Glutamatergic neuron (in vitro differentiated cells): ENCODE results near the gene IFNE. TPM values are rescaled to one million over a fixed set of nuclear protein-coding genes. Genes with fewer than 3 reads are reported as not detected.

ENCODE experiments used
- DNase-seq: peaks from one replicate; pipeline ENCODE4 v3.0.0; 2022
- H3K27ac Mint-ChIP-seq: one replicate; pipeline ENCODE4 v1.8.0; 2020; ENCODE audit warnings: mild to moderate bottlenecking, mixed read lengths, inconsistent platforms; ENCODE audit not compliant: unreplicated experiment
- H3K27me3 Mint-ChIP-seq: one replicate; pipeline ENCODE4 v1.8.0; 2020; ENCODE audit warnings: mild to moderate bottlenecking, moderate library complexity, mixed read lengths, inconsistent platforms; ENCODE audit not compliant: unreplicated experiment
- H3K36me3 Mint-ChIP-seq: one replicate; pipeline ENCODE4 v1.8.0; 2020; ENCODE audit warnings: mild to moderate bottlenecking, mixed read lengths, inconsistent platforms; ENCODE audit not compliant: unreplicated experiment
- H3K4me1 Mint-ChIP-seq: one replicate; pipeline ENCODE4 v1.8.0; 2020; ENCODE audit warnings: mild to moderate bottlenecking, low read depth, mixed read lengths, inconsistent platforms; ENCODE audit not compliant: unreplicated experiment
- H3K4me3 Mint-ChIP-seq: one replicate; pipeline ENCODE4 v1.8.0; 2020; ENCODE audit warnings: mild to moderate bottlenecking, mixed read lengths, inconsistent platforms; ENCODE audit not compliant: unreplicated experiment
- H3K9me3 Mint-ChIP-seq: one replicate; pipeline ENCODE4 v1.8.0; 2020; ENCODE audit warnings: mild to moderate bottlenecking, moderate library complexity, mixed read lengths, inconsistent platforms; ENCODE audit not compliant: unreplicated experiment
- total RNA-seq: library from RNA; stranded (reverse); fragmentation: NEBNext Ultra II Directional; extraction: Animal tissue kit (Norgen Biotek cat#: 25700); gene quantifications from one replicate; pipeline ENCODE4 v1.2.1, GENCODE V29; 2021; ENCODE audit not compliant: unreplicated experiment
- TF ChIP-seq, protein P1 (sequence below): fragments of 200-600 bp; sonication (generic); IDR thresholded peaks from one replicate; pipeline ENCODE4 v1.5.0; 2021; ENCODE audit not compliant: partially characterized antibody, unreplicated experiment

IFNE gene
- total RNA-seq, 1 donor from 2014 or later = not detected

DNA sequence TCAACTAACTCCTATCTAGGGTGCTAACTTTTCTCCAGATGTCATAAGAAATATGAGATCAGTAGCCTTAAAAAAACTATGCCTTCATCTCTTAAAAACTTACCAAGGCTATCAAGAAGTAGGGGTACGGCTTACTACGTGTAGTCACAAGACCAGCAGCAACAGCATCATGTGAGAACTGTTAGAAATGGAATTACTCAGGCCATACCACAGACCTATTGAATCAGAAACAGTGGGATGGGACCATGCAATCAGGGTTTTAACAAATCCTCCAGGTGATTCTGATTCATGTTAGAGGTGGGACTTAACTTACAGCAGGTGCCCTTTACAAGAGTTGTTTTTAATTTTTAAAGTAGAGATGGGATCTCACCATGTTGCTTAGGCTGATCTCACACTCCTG lies 4.6 kb downstream of the IFNE start:
- Mint-ChIP-seq H3K4me3 (no peak overlapping the region), H3K4me1 (no peaks in the 10 kb centered on the region), H3K36me3 (no peaks in the 10 kb centered on the region), H3K27ac (no peak overlapping the region), H3K27me3 (no peaks in the 10 kb centered on the region), H3K9me3 (no peaks in the 10 kb centered on the region)
- no peak for DNase-seq
- TF ChIP-seq, protein P1, sequence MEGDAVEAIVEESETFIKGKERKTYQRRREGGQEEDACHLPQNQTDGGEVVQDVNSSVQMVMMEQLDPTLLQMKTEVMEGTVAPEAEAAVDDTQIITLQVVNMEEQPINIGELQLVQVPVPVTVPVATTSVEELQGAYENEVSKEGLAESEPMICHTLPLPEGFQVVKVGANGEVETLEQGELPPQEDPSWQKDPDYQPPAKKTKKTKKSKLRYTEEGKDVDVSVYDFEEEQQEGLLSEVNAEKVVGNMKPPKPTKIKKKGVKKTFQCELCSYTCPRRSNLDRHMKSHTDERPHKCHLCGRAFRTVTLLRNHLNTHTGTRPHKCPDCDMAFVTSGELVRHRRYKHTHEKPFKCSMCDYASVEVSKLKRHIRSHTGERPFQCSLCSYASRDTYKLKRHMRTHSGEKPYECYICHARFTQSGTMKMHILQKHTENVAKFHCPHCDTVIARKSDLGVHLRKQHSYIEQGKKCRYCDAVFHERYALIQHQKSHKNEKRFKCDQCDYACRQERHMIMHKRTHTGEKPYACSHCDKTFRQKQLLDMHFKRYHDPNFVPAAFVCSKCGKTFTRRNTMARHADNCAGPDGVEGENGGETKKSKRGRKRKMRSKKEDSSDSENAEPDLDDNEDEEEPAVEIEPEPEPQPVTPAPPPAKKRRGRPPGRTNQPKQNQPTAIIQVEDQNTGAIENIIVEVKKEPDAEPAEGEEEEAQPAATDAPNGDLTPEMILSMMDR = no peak

DNA sequence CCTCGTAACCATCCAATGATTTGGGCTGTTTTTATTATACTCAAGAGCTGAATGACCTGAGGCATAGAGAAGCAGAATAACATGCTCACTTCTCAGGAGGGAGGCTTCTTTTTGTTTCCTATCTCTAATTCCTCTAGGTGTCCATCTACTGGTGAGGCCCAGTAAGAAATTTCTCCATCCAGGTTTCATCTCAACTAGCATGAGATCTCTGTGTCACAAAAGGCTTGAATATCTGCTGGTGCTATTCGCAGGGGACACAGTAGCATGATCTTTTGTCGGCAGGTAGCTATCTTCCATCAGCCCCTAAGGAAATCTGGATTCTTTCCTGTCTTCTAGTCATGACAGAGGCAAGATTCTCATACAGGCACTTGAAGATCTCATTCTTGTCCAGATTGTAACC lies 8.9 kb downstream of the IFNE start:
- no peak overlapping the region for H3K27ac Mint-ChIP-seq
- H3K27me3 Mint-ChIP-seq = no peaks in the 10 kb centered on the region
- no peak overlapping the region for H3K4me3 Mint-ChIP-seq
- no peaks in the 10 kb centered on the region for H3K4me1 Mint-ChIP-seq
- no peaks in the 10 kb centered on the region for H3K9me3 Mint-ChIP-seq
- TF ChIP-seq, protein P1 = no peak
- no peak for DNase-seq
- no peaks in the 10 kb centered on the region for H3K36me3 Mint-ChIP-seq

DNA sequence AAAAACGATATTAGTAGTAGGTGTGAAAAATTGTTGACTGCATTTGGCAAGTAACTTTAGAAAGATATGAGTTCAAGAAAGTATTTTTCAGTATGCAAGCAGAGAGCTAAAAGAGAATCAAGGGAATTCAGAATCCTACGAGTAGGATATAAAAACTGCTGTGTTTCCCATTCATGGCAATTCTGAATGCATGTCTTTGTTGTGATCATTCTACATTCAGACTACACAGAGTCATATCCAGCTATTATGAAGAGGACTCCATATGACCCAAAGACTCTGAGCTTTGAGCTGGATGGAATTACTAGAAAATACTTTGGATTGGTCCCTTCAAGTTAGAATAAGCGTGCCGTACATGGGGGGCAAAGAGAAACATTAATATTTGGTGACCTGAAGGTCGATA lies 12.0 kb downstream of the IFNE start:
- Mint-ChIP-seq H3K27me3 (no peaks in the 10 kb centered on the region), H3K9me3 (no peaks in the 10 kb centered on the region), H3K4me1 (no peaks in the 10 kb centered on the region), H3K36me3 (no peaks in the 10 kb centered on the region), H3K27ac (no peak overlapping the region), H3K4me3 (no peak overlapping the region)
- TF ChIP-seq, protein P1 = no peak
- no peak for DNase-seq

DNA sequence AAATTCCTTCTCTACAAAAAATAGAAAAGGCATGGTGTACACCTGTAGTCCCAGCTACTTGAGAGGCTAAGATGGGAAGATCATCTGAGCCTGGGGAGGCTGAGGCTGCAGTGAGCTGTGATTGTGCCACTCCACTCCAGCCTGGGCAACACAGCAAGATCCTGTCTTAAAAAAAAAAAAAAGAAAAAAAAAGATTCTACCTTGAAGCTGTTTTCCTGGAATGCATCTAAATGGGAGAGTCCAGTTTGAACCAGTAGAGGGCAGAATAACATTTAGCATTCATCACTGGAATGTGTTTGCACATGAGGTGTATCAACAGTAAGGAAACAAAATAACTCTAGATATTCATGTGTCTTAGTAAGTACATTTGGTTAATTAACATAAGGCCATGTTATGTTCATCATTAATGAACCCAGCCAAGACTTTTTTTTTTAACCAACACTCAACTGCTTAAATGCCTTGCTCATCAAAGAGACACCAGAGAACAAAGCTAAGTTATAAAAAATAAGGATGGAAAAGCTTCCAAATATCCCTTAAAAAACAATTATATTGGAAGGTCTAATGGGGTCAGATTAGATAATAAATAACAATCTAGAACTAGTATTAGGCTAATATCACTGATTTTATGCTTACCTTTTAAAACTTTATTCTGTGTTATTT lies 16.1 kb downstream of the IFNE start:
- H3K4me3 Mint-ChIP-seq = no peak overlapping the region
- peaks cover 2% of the 10 kb centered on the region for H3K27me3 Mint-ChIP-seq
- H3K4me1 Mint-ChIP-seq = no peaks in the 10 kb centered on the region
- H3K9me3 Mint-ChIP-seq = peaks cover 1% of the 10 kb centered on the region
- peaks cover 8% of the 10 kb centered on the region for H3K36me3 Mint-ChIP-seq
- no peak overlapping the region for H3K27ac Mint-ChIP-seq
- DNase-seq = no peak
- TF ChIP-seq, protein P1 = peak; percentile 79

DNA sequence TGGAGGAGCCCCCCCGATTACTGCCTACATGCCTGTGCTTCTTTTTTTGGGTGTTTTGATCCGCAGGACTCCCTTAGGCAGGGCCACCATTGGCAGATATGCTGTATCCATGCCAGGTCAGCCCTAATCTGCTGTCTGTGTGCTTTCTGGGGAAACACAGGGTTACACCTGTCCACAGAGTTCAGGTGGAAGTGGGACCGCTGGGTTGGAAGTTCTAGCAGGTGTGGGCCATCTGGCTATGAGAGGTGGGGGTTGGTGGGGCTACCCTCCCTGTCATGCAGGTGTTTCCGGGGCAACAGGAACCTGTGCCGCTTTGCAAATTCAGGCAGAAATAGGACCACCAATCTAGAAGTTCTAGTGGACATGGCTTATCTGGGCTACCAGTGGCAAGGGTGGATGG lies 17.0 kb downstream of the IFNE start:
- Mint-ChIP-seq H3K27me3 (peaks cover 2% of the 10 kb centered on the region), H3K4me3 (no peak overlapping the region), H3K4me1 (no peaks in the 10 kb centered on the region), H3K27ac (no peak overlapping the region), H3K36me3 (peaks cover 8% of the 10 kb centered on the region), H3K9me3 (peaks cover 1% of the 10 kb centered on the region)
- TF ChIP-seq, protein P1 = no peak
- DNase-seq = no peak
